GM19043 (cell line): Measurements from ENCODE around the gene RNF152.

ENCODE experiments used
- ATAC-seq: cut with Tn5 transposase; IDR thresholded peaks from one replicate; pipeline ENCODE4 v1.9.1; 2021; ENCODE audit warnings: low read depth; ENCODE audit not compliant: unreplicated experiment

RNF152 gene

GRCh38 chr18:61855449-61856378 lies 37.1 kb downstream of the RNF152 start:
- ATAC-seq = no peak

- ATAC-seq = no peak
These were observed 38.0 kb downstream of the RNF152 start for GRCh38 chr18:61854578-61855448.

- ATAC-seq = no peak
These were observed 39.0 kb downstream of the RNF152 start for GRCh38 chr18:61853855-61854254.

- no peak for ATAC-seq
These were observed 40.3 kb downstream of the RNF152 start for GRCh38 chr18:61852496-61852895.

GRCh38 chr18:61851940-61852451 lies 40.8 kb downstream of the RNF152 start:
- no peak for ATAC-seq

GRCh38 chr18:61851279-61851678 lies 41.5 kb downstream of the RNF152 start:
- ATAC-seq = no peak

GRCh38 chr18:61850756-61851155 lies 42.1 kb downstream of the RNF152 start:
- no peak for ATAC-seq

- ATAC-seq = no peak
These were observed 45.5 kb downstream of the RNF152 start for GRCh38 chr18:61847164-61847791.

GRCh38 chr18:61845197-61845596 lies 47.6 kb downstream of the RNF152 start:
- no peak for ATAC-seq

GRCh38 chr18:61844726-61845125 lies 48.1 kb downstream of the RNF152 start:
- no peak for ATAC-seq

- ATAC-seq = no peak
These were observed 50.7 kb downstream of the RNF152 start for GRCh38 chr18:61842146-61842545.

GRCh38 chr18:61841706-61842105 lies 51.1 kb downstream of the RNF152 start:
- ATAC-seq = no peak

- no peak for ATAC-seq
These were observed 52.5 kb downstream of the RNF152 start for GRCh38 chr18:61840324-61840723.

GRCh38 chr18:61838521-61838920 lies 54.3 kb downstream of the RNF152 start:
- no peak for ATAC-seq

- ATAC-seq = no peak
These were observed 58.8 kb downstream of the RNF152 start for GRCh38 chr18:61833978-61834377.

- no peak for ATAC-seq
These were observed 59.4 kb downstream of the RNF152 start for GRCh38 chr18:61833387-61833786.

GRCh38 chr18:61832858-61833257 lies 59.9 kb downstream of the RNF152 start:
- no peak for ATAC-seq

- no peak for ATAC-seq
These were observed 61.7 kb downstream of the RNF152 start for GRCh38 chr18:61831071-61831470.

GRCh38 chr18:61829108-61829507 lies 63.7 kb downstream of the RNF152 start:
- no peak for ATAC-seq

- no peak for ATAC-seq
These were observed 65.2 kb downstream of the RNF152 start for GRCh38 chr18:61827591-61827990.

- no peak for ATAC-seq
These were observed 67.4 kb downstream of the RNF152 start for GRCh38 chr18:61825386-61825785.
